GM23338 (cell line): Measurements from ENCODE around the gene B4GALT5. TPM values are rescaled to one million over a fixed set of nuclear protein-coding genes. Genes with fewer than 3 reads are reported as not detected.

Experiments used
- ATAC-seq: fragments of 200-7000 bp; cut with Tn5 transposase; 3 replicates; pipeline ENCODE4 v1.9.1; 2020
- DNase-seq: peaks from one replicate; pipeline ENCODE4 v3.0.0-alpha.2; 2015; ENCODE audit warnings: low spot score
- H2AFZ ChIP-seq: fragments of 200-600 bp; sonication (generic); 2 replicates; pipeline ENCODE4 v1.8.0; 2016; ENCODE audit warnings: antibody characterized with exemption, mild to moderate bottlenecking, moderate library complexity
- H3F3A ChIP-seq: fragments of 200-600 bp; sonication (generic); replicated peaks from 2 replicates; pipeline ENCODE4 v1.8.0; 2017; ENCODE audit warnings: antibody characterized with exemption, mixed run types, low read depth
- H3K27ac ChIP-seq: fragments of 200-600 bp; sonication (generic); 2 replicates; pipeline ENCODE4 v1.6.1; 2016; ENCODE audit warnings: low read depth
- H3K27me3 ChIP-seq: fragments of 200-600 bp; sonication (generic); 2 replicates; pipeline ENCODE4 v1.8.0; 2016; ENCODE audit warnings: mild to moderate bottlenecking, mixed run types, moderate library complexity; ENCODE audit not compliant: insufficient read depth
- H3K36me3 ChIP-seq: fragments of 200-600 bp; sonication (generic); 2 replicates; pipeline ENCODE4 v1.8.0; 2016; ENCODE audit warnings: mild to moderate bottlenecking; ENCODE audit not compliant: insufficient read depth
- H3K4me1 ChIP-seq: fragments of 200-600 bp; sonication (generic); 2 replicates; pipeline ENCODE4 v1.8.0; 2016; ENCODE audit warnings: mild to moderate bottlenecking, moderate library complexity; ENCODE audit not compliant: insufficient read depth
- H3K4me2 ChIP-seq: fragments of 200-600 bp; sonication (generic); 2 replicates; pipeline ENCODE4 v1.7.1; 2017; ENCODE audit warnings: mixed run types
- H3K4me3 ChIP-seq: fragments of 200-600 bp; sonication (generic); 2 replicates; pipeline ENCODE4 v1.6.1; 2016; ENCODE audit warnings: mixed run types
- H3K79me2 ChIP-seq: fragments of 200-600 bp; sonication (generic); replicated peaks from 2 replicates; pipeline ENCODE4 v1.8.0; 2017; ENCODE audit warnings: mild to moderate bottlenecking; ENCODE audit not compliant: insufficient read depth
- H3K9me2 ChIP-seq: fragments of 200-600 bp; sonication (generic); 2 replicates; pipeline ENCODE4 v1.8.0; 2017; ENCODE audit not compliant: insufficient read depth
- H4K20me1 ChIP-seq: fragments of 200-600 bp; sonication (generic); replicated peaks from 2 replicates; pipeline ENCODE4 v1.8.0; 2017; ENCODE audit warnings: mild to moderate bottlenecking; ENCODE audit not compliant: insufficient read depth
- H3K27ac Mint-ChIP-seq: 2 replicates; pipeline ENCODE4 v1.8.0; 2020; ENCODE audit warnings: inconsistent platforms, mild to moderate bottlenecking, moderate library complexity, mixed read lengths
- H3K27me3 Mint-ChIP-seq: 3 replicates; pipeline ENCODE4 v1.8.0; 2022; ENCODE audit warnings: low read depth, mild to moderate bottlenecking, moderate library complexity, mixed read lengths, inconsistent platforms; ENCODE audit not compliant: insufficient read depth, poor library complexity
- H3K36me3 Mint-ChIP-seq: 3 replicates; pipeline ENCODE4 v1.8.0; 2021; ENCODE audit warnings: low read depth, mild to moderate bottlenecking, inconsistent platforms, moderate library complexity, mixed read lengths
- H3K4me1 Mint-ChIP-seq: 3 replicates; pipeline ENCODE4 v1.8.0; 2020; ENCODE audit warnings: mild to moderate bottlenecking, inconsistent platforms, mixed read lengths
- H3K4me3 Mint-ChIP-seq: 3 replicates; pipeline ENCODE4 v1.8.0; 2021; ENCODE audit warnings: moderate library complexity, mild to moderate bottlenecking, inconsistent platforms, mixed read lengths
- H3K9me3 Mint-ChIP-seq: 3 replicates; pipeline ENCODE4 v1.8.0; 2020; ENCODE audit warnings: moderate library complexity, mild to moderate bottlenecking, inconsistent platforms, mixed read lengths
- CREB1 ChIP-seq: fragments of 250-450 bp; sonication (Bioruptor Pico); IDR thresholded peaks from 2 replicates; pipeline ENCODE4 v1.5.0; 2020; ENCODE audit warnings: low read depth, mild to moderate bottlenecking, moderate library complexity
- EZH2 ChIP-seq: fragments of 200-600 bp; sonication (generic); IDR thresholded peaks from one replicate; pipeline ENCODE4 v1.8.0; 2017; ENCODE audit warnings: antibody characterized with exemption, mild to moderate bottlenecking, low read depth; ENCODE audit not compliant: unreplicated experiment
- EZH2phosphoT487 ChIP-seq: fragments of 200-600 bp; sonication (generic); IDR thresholded peaks from one replicate; pipeline ENCODE4 v1.8.1; 2018; ENCODE audit warnings: antibody characterized with exemption; ENCODE audit not compliant: unreplicated experiment
- JUNB ChIP-seq: IDR thresholded peaks from one replicate; pipeline ENCODE4 v1.6.1; 2016; ENCODE audit warnings: antibody characterized with exemption; ENCODE audit not compliant: unreplicated experiment
- NANOG ChIP-seq: IDR thresholded peaks from 2 replicates; pipeline ENCODE4 v1.6.1; 2016; ENCODE audit warnings: antibody characterized with exemption, borderline replicate concordance
- POLR2AphosphoS5 ChIP-seq: IDR thresholded peaks from 2 replicates; pipeline ENCODE4 v1.6.1; 2016; ENCODE audit warnings: antibody characterized with exemption, low read depth
- STAT1 ChIP-seq: IDR thresholded peaks from one replicate; pipeline ENCODE4 v1.6.1; 2016; ENCODE audit warnings: antibody characterized with exemption; ENCODE audit not compliant: unreplicated experiment
- ZNF114 ChIP-seq: fragments of 250-450 bp; sonication (Bioruptor Pico); IDR thresholded peaks from 2 replicates; pipeline ENCODE4 v1.5.0; 2020; ENCODE audit warnings: mild to moderate bottlenecking, moderate library complexity
- ZNF331 ChIP-seq: fragments of 250-450 bp; sonication (Bioruptor Pico); IDR thresholded peaks from 2 replicates; pipeline ENCODE4 v1.5.0; 2020; ENCODE audit warnings: low read depth, mild to moderate bottlenecking, moderate library complexity
- polyA plus RNA-seq: library from polyadenylated mRNA; unstranded; fragments of >200 nt; fragmentation: Nextera tagmentation; extraction: Ambion mirVana; gene quantifications from 2 replicates; pipeline ENCODE4 v1.2.1, GENCODE V29; 2016
- total RNA-seq: library from RNA; depleted of rRNA; stranded (reverse); fragments of >200 nt; shearing (Covaris generic); gene quantifications from 2 replicates; pipeline ENCODE4 v1.2.3, GENCODE V29; 2014
- TF ChIP-seq, protein P1 (sequence below): IDR thresholded peaks from 2 replicates; pipeline ENCODE4 v1.6.1; 2016; ENCODE audit warnings: antibody characterized with exemption
- TF ChIP-seq, protein P2 (sequence below), 2 experiments: fragments of 200-600 bp in 1 of 2; sonication (generic) in 1 of 2; conservative IDR thresholded peaks; 2 replicates each; pipeline versions ENCODE4 v1.5.1 to v1.6.1; 2016 to 2017; ENCODE audit warnings: antibody characterized with exemption in 2 of 2, low read depth in 2 of 2, mild to moderate bottlenecking in 2 of 2, moderate library complexity in 1 of 2
- TF ChIP-seq, protein P3 (sequence below): fragments of 250-450 bp; sonication (Bioruptor Pico); IDR thresholded peaks from 2 replicates; pipeline ENCODE4 v1.5.0; 2020; ENCODE audit warnings: mild to moderate bottlenecking, moderate library complexity
- TF ChIP-seq, protein P4 (sequence below): IDR thresholded peaks from one replicate; pipeline ENCODE4 v1.6.1; 2018; ENCODE audit warnings: antibody characterized with exemption; ENCODE audit not compliant: unreplicated experiment

Gene B4GALT5
- total and polyA plus RNA-seq, 2 experiments from 2014 or later: 19.1 to 50.3 TPM

DNA sequence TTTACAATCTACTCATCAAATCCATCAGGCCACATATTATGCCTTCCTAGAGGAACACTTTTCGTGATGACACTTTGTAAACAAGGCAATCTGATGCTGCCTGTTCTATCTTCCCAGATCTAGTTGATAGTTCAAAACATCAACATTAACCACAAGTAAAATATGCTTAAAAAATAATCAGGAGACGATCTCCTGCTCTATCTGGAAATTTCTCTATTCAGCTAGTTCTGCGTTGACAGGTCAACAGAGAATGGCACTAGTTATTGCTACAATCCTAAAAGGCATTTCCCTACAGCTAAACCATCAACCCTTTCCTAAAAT lies 2.1 kb downstream of the B4GALT5 start:
- no peak overlapping the region for H2AFZ ChIP-seq
- no peaks in the 10 kb centered on the region for H3K9me2 ChIP-seq
- no peaks in the 10 kb centered on the region for H3K27me3 ChIP-seq
- H3F3A ChIP-seq: 0 out of 2 replicates have a peak, but pooled peaks cover 2% of the 10 kb centered on the region
- Mint-ChIP-seq H3K27ac (no peak overlapping the region), H3K36me3 (no peaks in the 10 kb centered on the region; the same call in 2 of the 3 replicates), H3K4me3 (peak overlapping the region; percentile 98), H3K27me3 (peaks cover 11% of the 10 kb centered on the region), H3K9me3 (no peaks in the 10 kb centered on the region), H3K4me1 (peaks cover 43% of the 10 kb centered on the region)
- TF ChIP-seq, protein P1, sequence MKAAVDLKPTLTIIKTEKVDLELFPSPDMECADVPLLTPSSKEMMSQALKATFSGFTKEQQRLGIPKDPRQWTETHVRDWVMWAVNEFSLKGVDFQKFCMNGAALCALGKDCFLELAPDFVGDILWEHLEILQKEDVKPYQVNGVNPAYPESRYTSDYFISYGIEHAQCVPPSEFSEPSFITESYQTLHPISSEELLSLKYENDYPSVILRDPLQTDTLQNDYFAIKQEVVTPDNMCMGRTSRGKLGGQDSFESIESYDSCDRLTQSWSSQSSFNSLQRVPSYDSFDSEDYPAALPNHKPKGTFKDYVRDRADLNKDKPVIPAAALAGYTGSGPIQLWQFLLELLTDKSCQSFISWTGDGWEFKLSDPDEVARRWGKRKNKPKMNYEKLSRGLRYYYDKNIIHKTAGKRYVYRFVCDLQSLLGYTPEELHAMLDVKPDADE: no peak
- TF ChIP-seq, protein P2, sequence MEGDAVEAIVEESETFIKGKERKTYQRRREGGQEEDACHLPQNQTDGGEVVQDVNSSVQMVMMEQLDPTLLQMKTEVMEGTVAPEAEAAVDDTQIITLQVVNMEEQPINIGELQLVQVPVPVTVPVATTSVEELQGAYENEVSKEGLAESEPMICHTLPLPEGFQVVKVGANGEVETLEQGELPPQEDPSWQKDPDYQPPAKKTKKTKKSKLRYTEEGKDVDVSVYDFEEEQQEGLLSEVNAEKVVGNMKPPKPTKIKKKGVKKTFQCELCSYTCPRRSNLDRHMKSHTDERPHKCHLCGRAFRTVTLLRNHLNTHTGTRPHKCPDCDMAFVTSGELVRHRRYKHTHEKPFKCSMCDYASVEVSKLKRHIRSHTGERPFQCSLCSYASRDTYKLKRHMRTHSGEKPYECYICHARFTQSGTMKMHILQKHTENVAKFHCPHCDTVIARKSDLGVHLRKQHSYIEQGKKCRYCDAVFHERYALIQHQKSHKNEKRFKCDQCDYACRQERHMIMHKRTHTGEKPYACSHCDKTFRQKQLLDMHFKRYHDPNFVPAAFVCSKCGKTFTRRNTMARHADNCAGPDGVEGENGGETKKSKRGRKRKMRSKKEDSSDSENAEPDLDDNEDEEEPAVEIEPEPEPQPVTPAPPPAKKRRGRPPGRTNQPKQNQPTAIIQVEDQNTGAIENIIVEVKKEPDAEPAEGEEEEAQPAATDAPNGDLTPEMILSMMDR (conservative IDR thresholded peaks at IDR 0.05; ENCODE audit: low read depth in 2 of 2): no peak
- TF ChIP-seq, protein P3, sequence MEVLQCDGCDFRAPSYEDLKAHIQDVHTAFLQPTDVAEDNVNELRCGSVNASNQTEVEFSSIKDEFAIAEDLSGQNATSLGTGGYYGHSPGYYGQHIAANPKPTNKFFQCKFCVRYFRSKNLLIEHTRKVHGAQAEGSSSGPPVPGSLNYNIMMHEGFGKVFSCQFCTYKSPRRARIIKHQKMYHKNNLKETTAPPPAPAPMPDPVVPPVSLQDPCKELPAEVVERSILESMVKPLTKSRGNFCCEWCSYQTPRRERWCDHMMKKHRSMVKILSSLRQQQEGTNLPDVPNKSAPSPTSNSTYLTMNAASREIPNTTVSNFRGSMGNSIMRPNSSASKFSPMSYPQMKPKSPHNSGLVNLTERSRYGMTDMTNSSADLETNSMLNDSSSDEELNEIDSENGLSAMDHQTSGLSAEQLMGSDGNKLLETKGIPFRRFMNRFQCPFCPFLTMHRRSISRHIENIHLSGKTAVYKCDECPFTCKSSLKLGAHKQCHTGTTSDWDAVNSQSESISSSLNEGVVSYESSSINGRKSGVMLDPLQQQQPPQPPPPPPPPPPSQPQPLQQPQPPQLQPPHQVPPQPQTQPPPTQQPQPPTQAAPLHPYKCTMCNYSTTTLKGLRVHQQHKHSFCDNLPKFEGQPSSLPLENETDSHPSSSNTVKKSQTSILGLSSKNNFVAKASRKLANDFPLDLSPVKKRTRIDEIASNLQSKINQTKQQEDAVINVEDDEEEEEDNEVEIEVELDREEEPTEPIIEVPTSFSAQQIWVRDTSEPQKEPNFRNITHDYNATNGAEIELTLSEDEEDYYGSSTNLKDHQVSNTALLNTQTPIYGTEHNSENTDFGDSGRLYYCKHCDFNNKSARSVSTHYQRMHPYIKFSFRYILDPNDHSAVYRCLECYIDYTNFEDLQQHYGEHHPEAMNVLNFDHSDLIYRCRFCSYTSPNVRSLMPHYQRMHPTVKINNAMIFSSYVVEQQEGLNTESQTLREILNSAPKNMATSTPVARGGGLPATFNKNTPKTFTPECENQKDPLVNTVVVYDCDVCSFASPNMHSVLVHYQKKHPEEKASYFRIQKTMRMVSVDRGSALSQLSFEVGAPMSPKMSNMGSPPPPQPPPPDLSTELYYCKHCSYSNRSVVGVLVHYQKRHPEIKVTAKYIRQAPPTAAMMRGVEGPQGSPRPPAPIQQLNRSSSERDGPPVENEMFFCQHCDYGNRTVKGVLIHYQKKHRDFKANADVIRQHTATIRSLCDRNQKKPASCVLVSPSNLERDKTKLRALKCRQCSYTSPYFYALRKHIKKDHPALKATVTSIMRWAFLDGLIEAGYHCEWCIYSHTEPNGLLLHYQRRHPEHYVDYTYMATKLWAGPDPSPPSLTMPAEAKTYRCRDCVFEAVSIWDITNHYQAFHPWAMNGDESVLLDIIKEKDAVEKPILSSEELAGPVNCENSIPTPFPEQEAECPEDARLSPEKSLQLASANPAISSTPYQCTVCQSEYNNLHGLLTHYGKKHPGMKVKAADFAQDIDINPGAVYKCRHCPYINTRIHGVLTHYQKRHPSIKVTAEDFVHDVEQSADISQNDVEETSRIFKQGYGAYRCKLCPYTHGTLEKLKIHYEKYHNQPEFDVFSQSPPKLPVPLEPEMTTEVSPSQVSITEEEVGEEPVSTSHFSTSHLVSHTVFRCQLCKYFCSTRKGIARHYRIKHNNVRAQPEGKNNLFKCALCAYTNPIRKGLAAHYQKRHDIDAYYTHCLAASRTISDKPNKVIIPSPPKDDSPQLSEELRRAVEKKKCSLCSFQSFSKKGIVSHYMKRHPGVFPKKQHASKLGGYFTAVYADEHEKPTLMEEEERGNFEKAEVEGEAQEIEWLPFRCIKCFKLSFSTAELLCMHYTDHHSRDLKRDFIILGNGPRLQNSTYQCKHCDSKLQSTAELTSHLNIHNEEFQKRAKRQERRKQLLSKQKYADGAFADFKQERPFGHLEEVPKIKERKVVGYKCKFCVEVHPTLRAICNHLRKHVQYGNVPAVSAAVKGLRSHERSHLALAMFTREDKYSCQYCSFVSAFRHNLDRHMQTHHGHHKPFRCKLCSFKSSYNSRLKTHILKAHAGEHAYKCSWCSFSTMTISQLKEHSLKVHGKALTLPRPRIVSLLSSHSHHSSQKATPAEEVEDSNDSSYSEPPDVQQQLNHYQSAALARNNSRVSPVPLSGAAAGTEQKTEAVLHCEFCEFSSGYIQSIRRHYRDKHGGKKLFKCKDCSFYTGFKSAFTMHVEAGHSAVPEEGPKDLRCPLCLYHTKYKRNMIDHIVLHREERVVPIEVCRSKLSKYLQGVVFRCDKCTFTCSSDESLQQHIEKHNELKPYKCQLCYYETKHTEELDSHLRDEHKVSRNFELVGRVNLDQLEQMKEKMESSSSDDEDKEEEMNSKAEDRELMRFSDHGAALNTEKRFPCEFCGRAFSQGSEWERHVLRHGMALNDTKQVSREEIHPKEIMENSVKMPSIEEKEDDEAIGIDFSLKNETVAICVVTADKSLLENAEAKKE: no peak
- no peak for TF ChIP-seq ZNF331 (CRISPR knock-in tag)
- no peak for TF ChIP-seq EZH2
- no peak for TF ChIP-seq NANOG
- no peak for TF ChIP-seq EZH2phosphoT487
- TF ChIP-seq JUNB: no peak
- TF ChIP-seq, protein P4, sequence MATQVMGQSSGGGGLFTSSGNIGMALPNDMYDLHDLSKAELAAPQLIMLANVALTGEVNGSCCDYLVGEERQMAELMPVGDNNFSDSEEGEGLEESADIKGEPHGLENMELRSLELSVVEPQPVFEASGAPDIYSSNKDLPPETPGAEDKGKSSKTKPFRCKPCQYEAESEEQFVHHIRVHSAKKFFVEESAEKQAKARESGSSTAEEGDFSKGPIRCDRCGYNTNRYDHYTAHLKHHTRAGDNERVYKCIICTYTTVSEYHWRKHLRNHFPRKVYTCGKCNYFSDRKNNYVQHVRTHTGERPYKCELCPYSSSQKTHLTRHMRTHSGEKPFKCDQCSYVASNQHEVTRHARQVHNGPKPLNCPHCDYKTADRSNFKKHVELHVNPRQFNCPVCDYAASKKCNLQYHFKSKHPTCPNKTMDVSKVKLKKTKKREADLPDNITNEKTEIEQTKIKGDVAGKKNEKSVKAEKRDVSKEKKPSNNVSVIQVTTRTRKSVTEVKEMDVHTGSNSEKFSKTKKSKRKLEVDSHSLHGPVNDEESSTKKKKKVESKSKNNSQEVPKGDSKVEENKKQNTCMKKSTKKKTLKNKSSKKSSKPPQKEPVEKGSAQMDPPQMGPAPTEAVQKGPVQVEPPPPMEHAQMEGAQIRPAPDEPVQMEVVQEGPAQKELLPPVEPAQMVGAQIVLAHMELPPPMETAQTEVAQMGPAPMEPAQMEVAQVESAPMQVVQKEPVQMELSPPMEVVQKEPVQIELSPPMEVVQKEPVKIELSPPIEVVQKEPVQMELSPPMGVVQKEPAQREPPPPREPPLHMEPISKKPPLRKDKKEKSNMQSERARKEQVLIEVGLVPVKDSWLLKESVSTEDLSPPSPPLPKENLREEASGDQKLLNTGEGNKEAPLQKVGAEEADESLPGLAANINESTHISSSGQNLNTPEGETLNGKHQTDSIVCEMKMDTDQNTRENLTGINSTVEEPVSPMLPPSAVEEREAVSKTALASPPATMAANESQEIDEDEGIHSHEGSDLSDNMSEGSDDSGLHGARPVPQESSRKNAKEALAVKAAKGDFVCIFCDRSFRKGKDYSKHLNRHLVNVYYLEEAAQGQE: no peak
- TF ChIP-seq STAT1: no peak
- TF ChIP-seq ZNF114 (CRISPR knock-in tag): no peak
- no peak for TF ChIP-seq CREB1
- TF ChIP-seq POLR2AphosphoS5: no peak
- H3K79me2 ChIP-seq: peaks cover 68% of the 10 kb centered on the region
- DNase-seq: no peak
- no peaks in the 10 kb centered on the region for H3K36me3 ChIP-seq
- peak overlapping the region; percentile 99 for H3K4me2 ChIP-seq
- no peak overlapping the region for H3K27ac ChIP-seq
- H4K20me1 ChIP-seq: peaks cover 55% of the 10 kb centered on the region
- peak overlapping the region; percentile 92 for H3K4me3 ChIP-seq
- H3K4me1 ChIP-seq: peaks cover 41% of the 10 kb centered on the region
- no peak for ATAC-seq
